RWPE2 (cell line): ENCODE results near the gene PCNX4.

Source experiments
- ATAC-seq: fragments of 200-7000 bp; cut with Tn5 transposase; 3 replicates; pipeline ENCODE4 v1.9.1; 2021; ENCODE audit warnings: low read depth
- DNase-seq: peaks from one replicate; pipeline ENCODE4 v3.0.0-alpha.2; 2020; ENCODE audit warnings: low spot score
- H3K27ac ChIP-seq: fragments of 450-650 bp; 2 replicates; pipeline ENCODE4 v1.5.1; 2017; ENCODE audit warnings: mild to moderate bottlenecking; ENCODE audit not compliant: poor library complexity, severe bottlenecking
- H3K27me3 ChIP-seq: fragments of 250-450 bp; sonication (Bioruptor Pico); 2 replicates; pipeline ENCODE4 v1.5.1; 2021; ENCODE audit warnings: mild to moderate bottlenecking, moderate library complexity; ENCODE audit not compliant: insufficient read depth, poor library complexity, severe bottlenecking
- H3K36me3 ChIP-seq: fragments of 250-450 bp; sonication (Bioruptor Pico); 2 replicates; pipeline ENCODE4 v1.5.1; 2020; ENCODE audit warnings: low read depth, mild to moderate bottlenecking, moderate library complexity
- H3K4me1 ChIP-seq: fragments of 250-450 bp; sonication (Bioruptor Pico); 2 replicates; pipeline ENCODE4 v1.5.1; 2021; ENCODE audit warnings: mild to moderate bottlenecking, moderate library complexity; ENCODE audit not compliant: insufficient read depth, poor library complexity, severe bottlenecking
- H3K4me3 ChIP-seq: fragments of 250-450 bp; sonication (Bioruptor Pico); 2 replicates; pipeline ENCODE4 v1.5.1; 2021; ENCODE audit warnings: mild to moderate bottlenecking, moderate library complexity; ENCODE audit not compliant: severe bottlenecking
- H3K9me3 ChIP-seq: fragments of 250-450 bp; sonication (Bioruptor Pico); 2 replicates; pipeline ENCODE4 v1.5.1; 2021; ENCODE audit warnings: mild to moderate bottlenecking, moderate library complexity; ENCODE audit not compliant: severe bottlenecking
- CTCF ChIP-seq: fragments of 450-650 bp; IDR thresholded peaks from one replicate; pipeline ENCODE4 v1.5.1; 2017; ENCODE audit warnings: mild to moderate bottlenecking, moderate library complexity; ENCODE audit not compliant: poor library complexity, severe bottlenecking

The PCNX4 gene

GRCh38 chr14:60064491-60065072 is 27.1 kb upstream of the PCNX4 start:
- Histone ChIP-seq H3K9me3 (no peaks in the 10 kb centered on the region), H3K4me3 (no peak overlapping the region), H3K27ac (no peak overlapping the region), H3K36me3 (no peaks in the 10 kb centered on the region), H3K4me1 (peaks cover 10% of the 10 kb centered on the region), H3K27me3 (no peaks in the 10 kb centered on the region)
- no peak for DNase-seq
- TF ChIP-seq CTCF = peak; percentile 94
- peak; percentile 52; the same call in 1 of the 3 replicates for ATAC-seq

- no peak for TF ChIP-seq CTCF
- no peak for DNase-seq
- Histone ChIP-seq H3K36me3 (no peaks in the 10 kb centered on the region), H3K27ac (no peak overlapping the region), H3K9me3 (no peaks in the 10 kb centered on the region), H3K27me3 (no peaks in the 10 kb centered on the region), H3K4me1 (no peaks in the 10 kb centered on the region), H3K4me3 (no peak overlapping the region)
- ATAC-seq = no peak
Observed at GRCh38 chr14:60067882-60068281, 23.8 kb upstream of the PCNX4 start.

- H3K4me1 ChIP-seq = no peaks in the 10 kb centered on the region
- H3K36me3 ChIP-seq = no peaks in the 10 kb centered on the region
- no peak overlapping the region for H3K27ac ChIP-seq
- ATAC-seq = no peak
- TF ChIP-seq CTCF = peak; percentile 15
- no peak for DNase-seq
- no peak overlapping the region for H3K4me3 ChIP-seq
- no peaks in the 10 kb centered on the region for H3K27me3 ChIP-seq
- no peaks in the 10 kb centered on the region for H3K9me3 ChIP-seq
Observed at GRCh38 chr14:60079723-60080122, 12.0 kb upstream of the PCNX4 start.

GRCh38 chr14:60085085-60085484 is 6.6 kb upstream of the PCNX4 start:
- Histone ChIP-seq H3K27ac (no peak overlapping the region), H3K9me3 (no peaks in the 10 kb centered on the region), H3K4me3 (no peak overlapping the region), H3K36me3 (no peaks in the 10 kb centered on the region), H3K4me1 (peaks cover 7% of the 10 kb centered on the region), H3K27me3 (no peaks in the 10 kb centered on the region)
- ATAC-seq (peak; percentile 54), DNase-seq (no peak)
- no peak for TF ChIP-seq CTCF

GRCh38 chr14:60085693-60086092 is 6.0 kb upstream of the PCNX4 start:
- Histone ChIP-seq H3K27me3 (no peaks in the 10 kb centered on the region), H3K4me1 (peaks cover 7% of the 10 kb centered on the region), H3K4me3 (no peak overlapping the region), H3K27ac (no peak overlapping the region), H3K36me3 (no peaks in the 10 kb centered on the region), H3K9me3 (no peaks in the 10 kb centered on the region)
- ATAC-seq (no peak), DNase-seq (no peak)
- TF ChIP-seq CTCF = no peak
